Neuronal stem cell (in vitro differentiated cells): ENCODE results near the gene ADSL.

Source experiments
- DNase-seq: peaks from one replicate; pipeline ENCODE4 v3.0.0-alpha.2; 2013; ENCODE audit warnings: low spot score
- H2AFZ ChIP-seq: one replicate; pipeline ENCODE4 v1.6.1; 2013; ENCODE audit warnings: mild to moderate bottlenecking, low read length, inconsistent platforms
- H2AK5ac ChIP-seq: 2 replicates; pipeline ENCODE4 v1.6.1; 2013; ENCODE audit warnings: low read depth, mild to moderate bottlenecking, inconsistent platforms, low read length, moderate library complexity, mixed read lengths
- H2BK120ac ChIP-seq: 2 replicates; pipeline ENCODE4 v1.6.1; 2013; ENCODE audit warnings: low read depth, mild to moderate bottlenecking, inconsistent platforms, low read length, moderate library complexity, mixed read lengths
- H2BK12ac ChIP-seq: one replicate; pipeline ENCODE4 v1.6.1; 2013; ENCODE audit warnings: low read length, inconsistent platforms
- H2BK15ac ChIP-seq: 2 replicates; pipeline ENCODE4 v1.6.1; 2013; ENCODE audit warnings: mild to moderate bottlenecking, low read length, inconsistent platforms, mixed read lengths
- H2BK5ac ChIP-seq: one replicate; pipeline ENCODE4 v1.6.1; 2013; ENCODE audit warnings: inconsistent platforms, mild to moderate bottlenecking, low read length, moderate library complexity
- H3K14ac ChIP-seq: one replicate; pipeline ENCODE4 v1.6.1; 2013; ENCODE audit warnings: low read length, inconsistent platforms
- H3K18ac ChIP-seq: 2 replicates; pipeline ENCODE4 v1.6.1; 2013; ENCODE audit warnings: low read length, inconsistent platforms
- H3K23ac ChIP-seq: 2 replicates; pipeline ENCODE4 v1.6.1; 2013; ENCODE audit warnings: low read depth, mild to moderate bottlenecking, mixed read lengths, low read length, inconsistent platforms; ENCODE audit not compliant: poor library complexity
- H3K27ac ChIP-seq: replicated peaks from 3 replicates; pipeline ENCODE4 v1.5.1; 2013; ENCODE audit warnings: low read length, inconsistent platforms
- H3K27me3 ChIP-seq, 3 experiments: 2 replicates each; pipeline ENCODE4 v1.6.1; 2013; ENCODE audit warnings: low read length in 3 of 3, mild to moderate bottlenecking in 2 of 3, inconsistent platforms in 1 of 3, low read depth in 1 of 3, mixed read lengths in 1 of 3, moderate library complexity in 1 of 3; ENCODE audit not compliant: control insufficient read depth in 3 of 3, insufficient read depth in 3 of 3
- H3K36me3 ChIP-seq, 2 donors: replicated peaks in 1 of 2; 2 replicates each; pipeline ENCODE4 v1.6.1; 2013; ENCODE audit warnings: low read length in 2 of 2; ENCODE audit not compliant: control insufficient read depth in 2 of 2, insufficient read depth in 2 of 2
- H3K4ac ChIP-seq: 2 replicates; pipeline ENCODE4 v1.6.1; 2013; ENCODE audit warnings: inconsistent platforms, mild to moderate bottlenecking, low read length, moderate library complexity
- H3K4me1 ChIP-seq, 2 donors: 1 replicate in 1 of 2; 2 replicates in 1 of 2; pipeline ENCODE4 v1.6.1; 2013; ENCODE audit warnings: low read length in 2 of 2, low read depth in 1 of 2; ENCODE audit not compliant: control insufficient read depth in 2 of 2, insufficient read depth in 1 of 2
- H3K4me2 ChIP-seq: one replicate; pipeline ENCODE4 v1.6.1; 2013; ENCODE audit warnings: mild to moderate bottlenecking, low read length, inconsistent platforms; ENCODE audit not compliant: insufficient read depth, poor library complexity, severe bottlenecking
- H3K4me3 ChIP-seq, 2 donors: 2 replicates each; pipeline ENCODE4 v1.5.1; 2013; ENCODE audit warnings: low read length in 2 of 2, mild to moderate bottlenecking in 2 of 2, inconsistent platforms in 1 of 2, moderate library complexity in 1 of 2
- H3K79me1 ChIP-seq: one replicate; pipeline ENCODE4 v1.6.1; 2013; ENCODE audit warnings: low read depth, mild to moderate bottlenecking, inconsistent platforms, low read length, moderate library complexity
- H3K9ac ChIP-seq: one replicate; pipeline ENCODE4 v1.6.1; 2013; ENCODE audit warnings: mild to moderate bottlenecking, low read depth, low read length, inconsistent platforms; ENCODE audit not compliant: poor library complexity
- H3K9me3 ChIP-seq, 2 donors: replicated peaks in 1 of 2; 2 replicates each; pipeline versions ENCODE3 to v1.6.1; 2013; ENCODE audit warnings: low read length in 2 of 2, mild to moderate bottlenecking in 2 of 2, inconsistent platforms in 1 of 2, low read depth in 1 of 2, mixed read lengths in 1 of 2, moderate library complexity in 1 of 2; ENCODE audit not compliant: control insufficient read depth in 2 of 2, insufficient read depth in 1 of 2
- H4K8ac ChIP-seq: one replicate; pipeline ENCODE4 v1.6.1; 2013; ENCODE audit warnings: low read depth, mild to moderate bottlenecking, inconsistent platforms, low read length, moderate library complexity
- H4K91ac ChIP-seq: one replicate; pipeline ENCODE4 v1.6.1; 2013; ENCODE audit warnings: low read length, low read depth, mild to moderate bottlenecking, inconsistent platforms; ENCODE audit not compliant: poor library complexity
- WGBS, 2 donors: extraction: QIAGEN DNeasy Blood & Tissue Kit; methylation state at CpG; one replicate each; pipeline ENCODE4 v1.1.7; 2013; ENCODE audit warnings: missing lambda C conversion rate in 2 of 2, mixed read lengths in 1 of 2; ENCODE audit not compliant: insufficient read length in 2 of 2, insufficient replicate concordance in 1 of 2; ENCODE audit errors: extremely low coverage in 2 of 2; 5-methylcytosine and 5-hydroxymethylcytosine counted together

The ADSL gene

DNA sequence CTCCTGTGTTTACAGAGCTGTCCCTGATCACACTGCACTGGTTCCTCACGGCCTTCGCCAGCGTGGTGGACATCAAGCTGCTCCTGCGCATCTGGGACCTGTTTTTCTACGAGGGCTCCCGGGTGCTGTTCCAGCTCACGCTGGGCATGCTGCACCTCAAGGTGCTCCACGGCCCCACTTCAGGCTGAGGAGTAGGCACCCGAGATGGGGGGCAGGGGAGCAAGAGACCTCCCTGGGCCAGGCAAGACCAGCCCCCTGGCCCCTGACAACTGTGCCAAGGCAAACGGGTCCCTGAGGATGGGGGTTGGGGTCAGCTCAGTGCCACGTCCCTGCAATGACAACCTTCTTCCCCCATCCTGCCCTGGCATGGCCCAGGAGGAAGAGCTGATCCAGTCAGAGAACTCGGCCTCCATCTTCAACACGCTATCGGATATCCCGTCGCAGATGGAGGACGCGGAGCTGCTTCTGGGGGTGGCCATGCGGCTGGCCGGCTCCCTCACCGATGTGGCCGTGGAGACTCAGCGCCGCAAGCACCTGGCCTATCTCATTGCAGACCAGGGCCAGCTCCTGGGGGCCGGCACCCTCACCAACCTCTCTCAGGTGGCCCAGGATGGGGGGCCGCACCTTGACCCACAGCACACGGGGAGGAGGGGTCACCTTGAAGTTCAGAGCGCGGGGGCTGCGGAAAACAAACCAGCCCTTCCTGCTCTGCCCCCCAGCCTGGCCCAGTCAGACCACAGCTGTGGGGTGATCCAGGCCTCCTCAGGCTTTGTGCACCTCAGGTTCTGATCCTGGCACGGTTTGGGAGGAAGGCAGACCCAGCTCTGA, 60.0 kb downstream of the ADSL start:
- peak overlapping the region; percentile 47 for H3K23ac ChIP-seq
- H3K4ac ChIP-seq: no peak overlapping the region
- no peaks in the 10 kb centered on the region for H3K27me3 ChIP-seq
- peak overlapping the region; percentile 8 for H3K18ac ChIP-seq
- no peak overlapping the region for H4K8ac ChIP-seq
- DNase-seq: no peak
- H2BK12ac ChIP-seq: no peak overlapping the region
- H3K4me1 ChIP-seq: no peaks in the 10 kb centered on the region
- no peak overlapping the region for H2BK120ac ChIP-seq
- no peak overlapping the region for H3K4me2 ChIP-seq
- H3K36me3 ChIP-seq: peaks cover 50 to 100% of the 10 kb centered on the region in 2 donors
- no peak overlapping the region for H2BK15ac ChIP-seq
- H3K9ac ChIP-seq: no peak overlapping the region
- peaks cover 9% of the 10 kb centered on the region for H3K79me1 ChIP-seq
- no peak overlapping the region for H2AK5ac ChIP-seq
- no peak overlapping the region for H3K4me3 ChIP-seq
- no peaks in the 10 kb centered on the region for H3K9me3 ChIP-seq
- H3K27ac ChIP-seq: no peak overlapping the region
- no peak overlapping the region for H2AFZ ChIP-seq
- H2BK5ac ChIP-seq: peak overlapping the region; percentile 78
- no peak overlapping the region for H3K14ac ChIP-seq
- no peak overlapping the region for H4K91ac ChIP-seq
- no CpG with 5 or more reads among the region's 31 CpGs for WGBS, 2 donors

DNA sequence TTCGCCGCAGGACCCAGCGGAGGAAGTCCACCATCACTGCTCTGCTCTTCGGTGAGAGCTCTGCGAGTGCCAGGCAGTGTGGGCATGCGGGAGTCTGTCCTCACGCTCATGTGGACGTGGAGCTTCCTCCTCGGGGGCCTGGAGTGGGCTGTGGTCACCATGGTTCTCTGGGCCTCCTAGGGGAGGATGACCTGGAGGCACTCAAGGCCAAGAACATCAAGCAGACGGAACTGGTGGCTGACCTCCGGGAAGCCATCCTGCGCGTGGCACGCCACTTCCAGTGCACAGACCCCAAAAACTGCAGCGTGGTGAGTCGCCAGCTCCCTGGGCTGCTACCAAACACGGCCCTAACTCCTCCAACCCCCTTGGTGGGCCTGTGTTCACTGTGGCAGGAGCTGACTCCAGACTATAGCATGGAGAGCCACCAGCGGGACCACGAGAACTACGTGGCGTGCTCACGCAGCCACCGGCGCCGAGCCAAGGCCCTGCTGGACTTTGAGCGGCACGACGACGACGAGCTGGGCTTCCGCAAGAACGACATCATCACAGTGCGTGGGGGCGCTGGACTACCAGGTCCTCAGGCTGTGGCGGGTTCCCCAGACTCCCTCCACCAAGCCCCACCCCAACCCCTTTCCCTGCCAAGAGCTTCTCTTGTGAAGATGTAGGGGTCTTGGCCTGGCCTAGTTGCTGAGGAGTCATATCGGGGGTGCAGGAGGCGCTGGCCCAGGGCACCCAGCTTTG, 60.9 kb downstream of the ADSL start:
- Histone ChIP-seq H3K79me1 (peaks cover 9% of the 10 kb centered on the region), H3K4me1 (no peaks in the 10 kb centered on the region), H3K9me3 (no peaks in the 10 kb centered on the region), H3K36me3 (peaks cover 49 to 100% of the 10 kb centered on the region in 2 donors), H4K91ac (no peak overlapping the region), H3K18ac (no peak overlapping the region), H4K8ac (no peak overlapping the region), H3K23ac (peak overlapping the region; percentile 63), H2BK5ac (peak overlapping the region; percentile 78), H3K27me3 (no peaks in the 10 kb centered on the region), H2BK15ac (no peak overlapping the region), H3K4me3 (no peak overlapping the region), H3K4me2 (no peak overlapping the region), H3K27ac (no peak overlapping the region), H2BK120ac (no peak overlapping the region), H2AK5ac (no peak overlapping the region), H3K4ac (no peak overlapping the region), H2AFZ (no peak overlapping the region), H3K9ac (peak overlapping the region; percentile 40), H3K14ac (no peak overlapping the region), H2BK12ac (no peak overlapping the region)
- no CpG with 5 or more reads among the region's 37 CpGs for WGBS, 2 donors
- DNase-seq: no peak

DNA sequence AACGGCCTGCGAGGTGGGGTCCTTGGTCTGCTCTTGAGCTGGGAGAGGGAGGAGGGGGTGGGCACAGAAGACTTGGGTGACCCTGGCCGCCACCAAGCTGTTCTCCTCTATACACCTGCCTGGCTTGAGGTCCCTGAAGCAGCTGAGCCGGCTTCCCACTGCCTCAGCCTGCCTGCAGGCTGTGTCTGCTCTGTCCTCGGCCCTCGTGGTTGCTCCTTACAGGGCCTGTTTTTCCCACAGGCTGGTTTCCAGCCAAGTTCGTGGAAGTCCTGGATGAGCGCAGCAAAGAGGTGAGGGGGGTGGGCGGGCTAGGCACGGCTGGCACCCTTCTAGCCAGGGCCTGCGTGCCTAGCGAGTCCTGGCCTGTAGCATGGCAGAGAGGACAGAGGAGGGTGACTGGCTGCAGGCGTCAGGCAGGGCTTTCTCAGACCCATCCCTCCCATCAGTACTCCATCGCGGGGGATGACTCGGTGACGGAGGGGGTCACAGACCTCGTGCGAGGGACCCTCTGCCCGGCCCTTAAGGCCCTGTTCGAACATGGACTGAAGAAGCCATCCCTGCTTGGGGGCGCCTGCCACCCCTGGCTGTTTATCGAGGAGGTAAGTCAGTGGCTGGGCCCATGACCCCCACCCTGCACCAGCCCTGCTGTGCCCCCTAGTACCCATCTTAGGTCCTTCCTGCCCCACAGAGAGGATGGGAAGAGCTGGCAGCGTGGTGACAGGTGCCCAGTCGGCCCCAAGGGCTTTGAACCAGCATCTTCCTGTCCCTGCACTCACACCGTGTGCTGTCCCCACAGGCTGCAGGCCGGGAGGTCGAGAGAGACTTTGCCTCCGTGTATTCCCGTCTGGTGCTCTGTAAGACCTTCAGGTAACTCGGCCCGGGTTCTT, 61.8 kb downstream of the ADSL start:
- H2BK15ac ChIP-seq: no peak overlapping the region
- no peak overlapping the region for H3K4me3 ChIP-seq
- no peak overlapping the region for H2AFZ ChIP-seq
- H3K18ac ChIP-seq: peak overlapping the region; percentile 41
- no peak overlapping the region for H3K9ac ChIP-seq
- no peak overlapping the region for H3K4me2 ChIP-seq
- no peaks in the 10 kb centered on the region for H3K27me3 ChIP-seq
- H3K14ac ChIP-seq: peak overlapping the region; percentile 76
- no peak overlapping the region for H3K27ac ChIP-seq
- H3K23ac ChIP-seq: peak overlapping the region; percentile 75
- no peak overlapping the region for H4K91ac ChIP-seq
- H3K4me1 ChIP-seq: no peaks in the 10 kb centered on the region
- H3K36me3 ChIP-seq: peaks cover 48 to 96% of the 10 kb centered on the region in 2 donors
- H3K4ac ChIP-seq: no peak overlapping the region
- H3K79me1 ChIP-seq: peaks cover 9% of the 10 kb centered on the region
- H4K8ac ChIP-seq: peak overlapping the region; percentile 56
- H3K9me3 ChIP-seq: no peaks in the 10 kb centered on the region
- H2BK120ac ChIP-seq: no peak overlapping the region
- WGBS, 2 donors: no CpG with 5 or more reads among the region's 32 CpGs
- DNase-seq: no peak
- peak overlapping the region; percentile 13 for H2BK5ac ChIP-seq
- no peak overlapping the region for H2AK5ac ChIP-seq
- no peak overlapping the region for H2BK12ac ChIP-seq
